ENCODE measurements around the gene NEUROG1. TPM values are rescaled to one million over a fixed set of nuclear protein-coding genes. Genes with fewer than 3 reads are reported as not detected.

The NEUROG1 gene
- total RNA-seq, 4 donors from 2014 or later: not detected

- no peak for ATAC-seq (ENCODE audit: low FRiP score)
- no peak for TF ChIP-seq CTCF (IDR thresholded peaks at IDR 0.05)
These were observed 9.3 kb upstream of the NEUROG1 start for GRCh38 chr5:135545099-135545498.

GRCh38 chr5:135543485-135544304 lies 7.9 kb upstream of the NEUROG1 start:
- TF ChIP-seq CTCF (IDR thresholded peaks at IDR 0.05): no peak
- DNase-seq (ENCODE audit: low spot score) (no peak), ATAC-seq (ENCODE audit: low FRiP score) (no peak)

More at GRCh38 chr5:135545099-135545498, 9.3 kb upstream of the NEUROG1 start:
- no peak for DNase-seq (ENCODE audit: low spot score)

- ATAC-seq (ENCODE audit: low FRiP score) (no peak), DNase-seq (ENCODE audit: low spot score) (no peak)
- TF ChIP-seq CTCF (IDR thresholded peaks at IDR 0.05): no peak
These were observed 7.3 kb upstream of the NEUROG1 start for GRCh38 chr5:135543001-135543484.

GRCh38 chr5:135541807-135542502 lies 6.2 kb upstream of the NEUROG1 start:
- TF ChIP-seq CTCF (IDR thresholded peaks at IDR 0.05): no peak
- DNase-seq (ENCODE audit: low spot score) (no peak), ATAC-seq (ENCODE audit: low FRiP score) (no peak)

- DNase-seq (ENCODE audit: low spot score): no peak
- no peak for TF ChIP-seq CTCF (IDR thresholded peaks at IDR 0.05)
- ATAC-seq (ENCODE audit: low FRiP score): no peak
These were observed 3.8 kb upstream of the NEUROG1 start for GRCh38 chr5:135539430-135540005.

GRCh38 chr5:135538261-135538660 lies 2.5 kb upstream of the NEUROG1 start:
- ATAC-seq (ENCODE audit: low FRiP score) (no peak), DNase-seq (ENCODE audit: low spot score) (no peak)
- TF ChIP-seq CTCF (IDR thresholded peaks at IDR 0.05): no peak

Data from omental fat pad (tissue), 4 donors.